B cell (primary cell): ENCODE data around the gene WNK2.
A peak's percentile ranks its signal among the peaks of the same experiment; 100 is the strongest.

Experiments
- CTCF ChIP-seq: fragments of 200-600 bp; IDR thresholded peaks from one replicate; pipeline ENCODE4 v1.8.0; 2022; ENCODE audit warnings: antibody characterized with exemption, mild to moderate bottlenecking
- EZH2 ChIP-seq: IDR thresholded peaks from 2 replicates; pipeline ENCODE4 v1.6.1; 2012; ENCODE audit warnings: borderline replicate concordance, low read depth, mild to moderate bottlenecking, moderate library complexity, low read length; ENCODE audit not compliant: insufficient read depth, poor library complexity, severe bottlenecking

- TF ChIP-seq CTCF (peak; percentile 62), EZH2 (no peak)
These were observed 118.8 kb downstream of the WNK2 start for GRCh38 chr9:93302586-93303257.
